Muscle of leg (tissue), 11 donors: ENCODE measurements around the gene TTYH2. TPM values are rescaled to one million over a fixed set of nuclear protein-coding genes. Genes with fewer than 3 reads are reported as not detected.
"Not testable (repeated sequence)": the region's sequence is repeated elsewhere in the genome, so short reads cannot be mapped to it uniquely, and the experiment has no call there.

Experiments
- DNase-seq: peaks from one replicate; pipeline ENCODE4 v3.0.0; 2013
- H3K27ac ChIP-seq: one replicate; pipeline ENCODE4 v1.5.1; 2013; ENCODE audit warnings: mild to moderate bottlenecking, low read length, control low read depth
- H3K27me3 ChIP-seq: one replicate; pipeline ENCODE4 v1.6.1; 2013; ENCODE audit warnings: low read length; ENCODE audit not compliant: control insufficient read depth, insufficient read depth
- H3K36me3 ChIP-seq: one replicate; pipeline ENCODE4 v1.6.1; 2013; ENCODE audit warnings: low read length; ENCODE audit not compliant: control insufficient read depth, insufficient read depth
- H3K4me1 ChIP-seq: one replicate; pipeline ENCODE4 v1.6.1; 2013; ENCODE audit warnings: low read length; ENCODE audit not compliant: control insufficient read depth, insufficient read depth
- H3K4me3 ChIP-seq: one replicate; pipeline ENCODE4 v1.5.1; 2013; ENCODE audit warnings: low read length, control low read depth
- H3K9me3 ChIP-seq: replicated peaks from 2 replicates; pipeline ENCODE4 v1.6.1; 2013; ENCODE audit warnings: low read depth, low read length; ENCODE audit not compliant: control insufficient read depth
- WGBS: methylation state at CpG from one replicate; pipeline ENCODE4 v1.1.5; 2013; ENCODE audit warnings: missing lambda C conversion rate; ENCODE audit not compliant: insufficient coverage; 5-methylcytosine and 5-hydroxymethylcytosine counted together
- polyA plus RNA-seq, 8 donors: library from polyadenylated mRNA; unstranded; fragments of 120-200 nt; gene quantifications; one replicate each; pipeline versions ENCODE4 v1.2.1 to v1.2.3, GENCODE V29; 2013; ENCODE audit warnings: inconsistent platforms in 1 of 8, low replicate concordance in 1 of 8; ENCODE audit not compliant: insufficient read length in 8 of 8, insufficient read depth in 1 of 8
- total RNA-seq: library from RNA; stranded (reverse); fragments of 120-200 nt; gene quantifications from one replicate; pipeline ENCODE4 v1.2.4, GENCODE V29; 2013

The TTYH2 gene
- total and polyA plus RNA-seq, 9 donors = 35.5 to 85.2 (median 70.0) TPM

- 60% methylated on average over 4 of the region's 4 CpGs for WGBS
- H3K36me3 ChIP-seq = no peaks in the 10 kb centered on the region
- H3K4me1 ChIP-seq = no peaks in the 10 kb centered on the region
- DNase-seq = no peak
- H3K9me3 ChIP-seq = no peaks in the 10 kb centered on the region
- no peak overlapping the region for H3K27ac ChIP-seq
- no peak overlapping the region for H3K4me3 ChIP-seq
- peaks cover 29% of the 10 kb centered on the region for H3K27me3 ChIP-seq
These were observed 33.8 kb upstream of the TTYH2 start for GRCh38 chr17:74179576-74179975.

GRCh38 chr17:74180336-74180735 is 33.0 kb upstream of the TTYH2 start:
- no peaks in the 10 kb centered on the region for H3K36me3 ChIP-seq
- DNase-seq = no peak
- WGBS = 13% methylated on average over 2 of the region's 8 CpGs
- H3K4me3 ChIP-seq = no peak overlapping the region
- H3K27me3 ChIP-seq = peaks cover 23% of the 10 kb centered on the region
- no peaks in the 10 kb centered on the region for H3K9me3 ChIP-seq
- no peaks in the 10 kb centered on the region for H3K4me1 ChIP-seq
- H3K27ac ChIP-seq = no peak overlapping the region

GRCh38 chr17:74181341-74181740 is 32.0 kb upstream of the TTYH2 start:
- no peaks in the 10 kb centered on the region for H3K36me3 ChIP-seq
- H3K9me3 ChIP-seq = no peaks in the 10 kb centered on the region
- no peak for DNase-seq
- no CpG with 5 or more reads among the region's 4 CpGs for WGBS
- no peaks in the 10 kb centered on the region for H3K4me1 ChIP-seq
- H3K4me3 ChIP-seq = no peak overlapping the region
- no peak overlapping the region for H3K27ac ChIP-seq
- H3K27me3 ChIP-seq = peaks cover 14% of the 10 kb centered on the region

GRCh38 chr17:74182041-74182723 is 31.2 kb upstream of the TTYH2 start:
- Histone ChIP-seq H3K27me3 (peaks cover 14% of the 10 kb centered on the region), H3K4me3 (no peak overlapping the region), H3K4me1 (no peaks in the 10 kb centered on the region), H3K27ac (no peak overlapping the region), H3K36me3 (no peaks in the 10 kb centered on the region), H3K9me3 (no peaks in the 10 kb centered on the region)
- WGBS = 65% methylated on average over 11 of the region's 17 CpGs
- no peak for DNase-seq

- Histone ChIP-seq H3K4me3 (no peak overlapping the region), H3K36me3 (no peaks in the 10 kb centered on the region), H3K9me3 (no peaks in the 10 kb centered on the region), H3K27me3 (peaks cover 14% of the 10 kb centered on the region), H3K4me1 (no peaks in the 10 kb centered on the region), H3K27ac (no peak overlapping the region)
- WGBS = 66% methylated on average over 7 of the region's 9 CpGs
- DNase-seq = no peak
These were observed 30.0 kb upstream of the TTYH2 start for GRCh38 chr17:74183411-74183810.

GRCh38 chr17:74185571-74186185 is 27.7 kb upstream of the TTYH2 start:
- Histone ChIP-seq H3K4me1 (peaks cover under 1% of the 10 kb centered on the region), H3K9me3 (no peaks in the 10 kb centered on the region), H3K36me3 (no peaks in the 10 kb centered on the region), H3K27ac (no peak overlapping the region), H3K4me3 (no peak overlapping the region), H3K27me3 (peaks cover 8% of the 10 kb centered on the region)
- DNase-seq = no peak
- 14% methylated on average over 1 of the region's 9 CpGs for WGBS

GRCh38 chr17:74186498-74186897 is 26.9 kb upstream of the TTYH2 start:
- 85% methylated on average over 16 of the region's 20 CpGs for WGBS
- H3K27me3 ChIP-seq = peaks cover 4% of the 10 kb centered on the region

DNA sequence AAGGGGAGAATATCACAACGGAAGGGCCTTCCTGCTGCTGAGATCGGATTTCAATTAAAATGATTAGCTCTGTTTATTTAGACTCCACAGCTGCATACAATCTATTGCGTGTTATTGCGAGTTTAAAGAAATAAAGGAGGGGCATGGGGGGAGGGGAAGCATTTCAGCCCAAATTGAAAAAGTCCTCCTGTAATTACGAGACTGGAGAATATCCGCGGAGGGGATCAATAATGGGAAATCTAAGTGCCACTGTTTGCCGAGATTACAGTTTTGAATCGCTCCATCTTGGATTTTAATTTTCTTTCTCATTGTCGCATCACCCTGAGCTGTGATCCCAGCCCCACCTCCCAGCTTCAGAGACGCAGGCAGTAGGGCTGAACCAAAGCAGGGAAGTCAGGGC is 25.6 kb upstream of the TTYH2 start:
- no peaks in the 10 kb centered on the region for H3K9me3 ChIP-seq
- 70% methylated on average over 8 of the region's 11 CpGs for WGBS
- DNase-seq = no peak
- H3K4me1 ChIP-seq = peaks cover 3% of the 10 kb centered on the region
- H3K27me3 ChIP-seq = peaks cover 4% of the 10 kb centered on the region
- no peak overlapping the region for H3K4me3 ChIP-seq
- no peaks in the 10 kb centered on the region for H3K36me3 ChIP-seq
- no peak overlapping the region for H3K27ac ChIP-seq

More at GRCh38 chr17:74186498-74186897, 26.9 kb upstream of the TTYH2 start:
- no peak for DNase-seq
- H3K36me3 ChIP-seq = no peaks in the 10 kb centered on the region
- no peaks in the 10 kb centered on the region for H3K9me3 ChIP-seq
- H3K4me1 ChIP-seq = peaks cover 2% of the 10 kb centered on the region
- no peak overlapping the region for H3K27ac ChIP-seq
- no peak overlapping the region for H3K4me3 ChIP-seq

- H3K4me3 ChIP-seq, H3K27ac ChIP-seq, DNase-seq, H3K27me3 ChIP-seq, H3K9me3 ChIP-seq, H3K36me3 ChIP-seq: not testable (repeated sequence)
- H3K4me1 ChIP-seq = peaks cover 13% of the 10 kb centered on the region
- WGBS = no CpG with 5 or more reads among the region's 4 CpGs
These were observed 24.7 kb upstream of the TTYH2 start for GRCh38 chr17:74188687-74189086.

- Histone ChIP-seq H3K4me1 (peaks cover 24% of the 10 kb centered on the region), H3K4me3 (no peak overlapping the region), H3K27ac (no peak overlapping the region), H3K27me3 (peaks cover 14% of the 10 kb centered on the region), H3K36me3 (no peaks in the 10 kb centered on the region), H3K9me3 (no peaks in the 10 kb centered on the region)
- WGBS = 78% methylated on average over 1 of the region's 2 CpGs
- DNase-seq = peak; percentile 76
These were observed 23.2 kb upstream of the TTYH2 start for GRCh38 chr17:74190154-74190553.
